GM18867 (cell line): ENCODE results near the gene DMD.

Source experiments
- ATAC-seq: cut with Tn5 transposase; IDR thresholded peaks from one replicate; pipeline ENCODE4 v1.9.1; 2021; ENCODE audit warnings: mild to moderate bottlenecking, moderate library complexity; ENCODE audit not compliant: unreplicated experiment

The DMD gene

DNA sequence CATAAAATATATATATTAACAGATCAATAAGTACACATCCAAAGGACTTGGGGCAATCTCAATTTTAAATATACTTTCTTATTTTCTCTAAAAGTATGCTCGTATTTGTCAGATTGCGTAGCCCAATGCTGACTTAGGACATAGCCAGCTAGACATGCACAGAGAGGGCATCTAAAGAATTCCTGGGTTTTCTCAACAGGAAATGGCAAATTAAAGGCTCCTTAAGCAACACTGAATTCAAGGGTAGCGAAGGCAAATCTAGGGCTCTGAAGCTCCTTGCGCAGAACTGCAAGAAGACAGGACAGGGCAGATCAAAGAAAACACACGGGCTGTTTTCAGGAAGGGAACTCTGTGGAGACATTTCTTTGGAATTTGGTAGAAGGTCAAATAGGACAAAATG lies 2044.9 kb downstream of the DMD start:
- no peak for ATAC-seq

DNA sequence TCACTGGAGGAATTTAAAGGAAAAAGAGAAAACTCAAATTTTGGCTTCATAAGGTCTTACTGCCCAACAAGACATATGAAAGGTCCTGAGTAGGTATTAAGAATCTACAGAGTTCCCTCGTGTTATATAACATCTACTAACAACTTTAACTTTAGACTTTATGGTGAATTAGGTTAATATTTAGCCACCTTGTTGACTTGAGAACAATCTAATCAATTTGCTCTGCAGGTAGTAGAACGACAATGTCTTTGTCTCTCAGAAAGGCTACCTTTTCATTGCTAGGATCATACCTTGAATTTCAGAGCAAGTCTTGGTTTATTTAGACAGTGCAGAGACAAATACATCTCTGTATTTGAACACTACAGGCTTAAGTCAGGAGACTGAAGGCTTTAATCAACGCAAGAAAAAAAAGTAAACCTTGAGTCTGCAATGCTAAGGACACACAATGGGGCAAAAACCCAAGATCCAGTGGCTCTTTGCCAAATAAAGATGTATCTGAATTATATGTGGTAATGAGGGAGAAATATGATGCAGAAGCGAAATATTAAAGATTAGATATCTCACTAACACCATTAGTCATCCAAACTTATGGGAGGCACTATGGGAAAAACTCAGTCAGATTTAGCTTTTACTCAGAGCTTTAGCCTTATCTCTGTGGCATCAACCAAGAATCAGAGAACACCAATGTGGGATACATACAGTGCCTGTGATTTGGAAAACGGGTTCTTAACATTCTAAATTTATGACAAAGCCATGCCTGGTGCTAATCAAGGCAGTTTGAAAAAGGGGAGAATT lies 2045.9 kb downstream of the DMD start:
- no peak for ATAC-seq

DNA sequence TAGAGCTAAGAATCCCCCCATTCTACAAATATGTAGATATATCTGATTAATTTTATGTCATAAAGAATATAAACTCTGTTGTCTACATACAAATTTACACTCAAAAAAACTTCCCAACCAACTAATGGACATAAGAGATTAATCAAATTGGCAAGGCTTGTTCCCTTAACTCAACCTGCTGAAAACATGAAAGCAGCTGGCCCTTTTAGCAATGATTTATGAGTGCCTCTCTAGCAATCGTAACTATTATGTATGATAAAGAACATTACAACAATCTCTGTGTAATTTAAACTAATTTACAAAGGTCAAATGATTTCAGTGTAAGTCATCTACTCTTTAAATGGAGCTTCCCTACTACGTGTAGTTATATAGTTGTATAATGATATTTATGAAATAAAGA lies 2056.4 kb downstream of the DMD start:
- no peak for ATAC-seq

DNA sequence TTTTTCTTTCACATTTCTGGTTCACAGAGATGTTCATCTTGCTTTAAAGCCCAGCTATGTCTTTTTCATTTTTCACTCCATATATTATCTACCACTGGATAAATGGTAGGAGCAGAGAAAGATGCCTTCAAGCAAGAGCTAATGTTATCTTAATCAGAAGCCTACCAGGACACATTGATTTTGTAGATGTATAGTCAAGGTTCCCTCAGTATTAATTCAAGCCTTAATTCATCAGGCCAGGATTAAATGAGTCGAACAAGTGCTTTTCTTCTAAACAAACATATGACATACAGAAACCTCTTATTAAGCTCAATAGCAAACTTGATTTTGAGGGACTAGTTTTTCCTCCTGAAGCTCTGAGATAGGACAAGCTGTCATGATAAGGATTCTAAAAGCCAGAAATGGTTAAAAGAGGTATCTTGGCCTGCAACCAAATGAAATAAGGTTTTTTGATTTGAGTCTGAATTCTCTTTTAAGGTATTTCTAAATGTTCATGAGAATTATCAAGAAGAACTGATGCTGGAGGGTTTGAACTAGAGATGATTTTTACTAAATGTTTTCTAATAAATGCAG lies 2057.8 kb downstream of the DMD start:
- ATAC-seq = no peak

DNA sequence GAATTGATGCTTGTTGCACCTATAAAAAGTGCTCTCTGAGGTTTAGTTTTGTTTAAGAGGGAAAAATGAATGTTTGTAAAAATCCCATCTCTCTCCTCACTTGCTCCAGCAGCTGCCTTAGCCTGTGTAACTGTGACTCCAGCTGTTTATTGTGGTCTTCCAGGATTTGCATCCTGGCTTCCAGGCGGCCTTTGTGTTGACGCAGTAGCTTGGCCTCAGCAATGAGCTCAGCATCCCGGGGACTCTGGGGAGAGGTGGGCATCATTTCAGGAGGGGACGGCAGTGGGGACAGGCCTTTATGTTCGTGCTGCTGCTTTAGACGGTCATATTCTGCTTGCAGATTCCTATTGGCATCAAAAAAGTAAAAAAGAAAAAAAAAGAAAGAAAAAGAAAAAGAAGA lies 2064.2 kb downstream of the DMD start:
- ATAC-seq = no peak

DNA sequence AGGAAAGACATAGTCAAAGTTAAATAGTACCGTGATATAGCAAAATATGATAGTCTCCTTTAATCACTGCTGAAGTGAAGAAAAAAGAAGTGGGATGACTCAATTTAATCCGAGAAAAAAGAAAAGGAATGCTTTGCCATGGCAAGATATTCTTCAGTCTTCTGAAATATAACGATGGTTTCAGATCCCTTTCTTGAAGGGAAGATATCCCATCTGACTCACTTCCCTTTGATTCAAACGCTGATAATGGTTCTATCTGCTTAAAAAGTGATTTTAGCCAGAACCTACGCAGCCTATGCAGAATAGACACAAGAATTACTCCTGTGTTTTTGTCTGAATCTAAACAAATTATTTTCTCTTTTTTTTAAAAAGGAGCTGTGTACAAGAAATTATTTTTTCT lies 2071.4 kb downstream of the DMD start:
- ATAC-seq = no peak

DNA sequence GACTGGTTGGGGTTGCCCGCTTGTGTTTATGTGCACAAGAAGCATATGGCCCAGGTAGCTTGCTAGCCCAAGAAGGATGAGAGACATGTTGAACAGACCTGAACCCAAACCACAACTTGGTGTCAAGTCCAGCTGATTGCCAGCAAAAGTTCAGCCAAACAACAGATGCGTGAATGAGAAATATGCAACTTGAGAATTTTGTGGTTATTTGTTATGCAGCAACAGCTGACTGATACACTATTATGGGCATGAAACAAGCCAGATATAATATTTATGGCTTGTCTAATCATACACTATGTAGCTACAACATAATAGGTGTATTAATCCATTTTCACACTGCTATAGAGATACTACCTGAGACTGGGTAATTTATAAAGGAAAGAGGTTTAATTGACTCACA lies 2073.2 kb downstream of the DMD start:
- ATAC-seq = no peak

DNA sequence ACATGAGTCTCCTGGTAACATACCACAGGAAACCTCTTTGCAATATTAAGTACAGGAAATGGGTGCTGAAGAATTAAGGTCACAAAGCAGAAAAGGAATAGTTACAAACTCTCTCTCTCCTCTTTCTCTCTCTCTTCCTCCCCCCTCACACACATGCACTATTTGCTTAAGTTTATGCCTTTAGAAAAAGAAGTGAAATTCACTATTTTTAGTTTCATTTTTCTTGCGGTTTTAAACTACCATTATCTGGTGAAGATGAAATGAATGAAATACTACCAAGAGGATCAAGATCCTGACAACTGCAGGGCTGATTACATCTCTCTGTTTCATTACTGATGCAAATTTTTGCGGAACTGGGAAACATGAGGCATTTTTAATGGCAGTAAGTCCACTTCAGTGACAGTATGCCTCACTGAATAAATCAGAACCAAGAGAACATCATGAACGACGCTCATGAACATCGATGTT lies 2075.2 kb downstream of the DMD start:
- peak; percentile 97 for ATAC-seq

DNA sequence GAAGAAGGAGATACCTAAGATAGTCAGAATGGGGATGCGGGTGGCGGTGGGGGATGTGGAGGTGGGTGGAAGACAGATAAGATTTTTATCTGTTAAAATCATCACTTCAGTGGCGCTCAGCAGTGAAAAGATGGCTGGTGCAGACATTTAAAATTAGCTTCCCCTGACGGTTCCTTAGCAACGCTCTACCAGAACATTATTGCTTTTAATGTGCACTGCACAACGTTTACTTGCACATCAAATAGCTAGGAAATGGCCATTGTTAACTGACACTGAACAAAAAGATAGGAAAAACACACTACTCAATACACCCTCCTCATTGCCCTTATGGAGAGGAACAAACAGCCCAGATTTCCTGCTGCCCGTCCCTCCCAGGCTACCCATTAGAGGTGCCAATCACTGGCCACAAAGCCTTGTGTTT lies 2078.5 kb downstream of the DMD start:
- ATAC-seq = no peak

DNA sequence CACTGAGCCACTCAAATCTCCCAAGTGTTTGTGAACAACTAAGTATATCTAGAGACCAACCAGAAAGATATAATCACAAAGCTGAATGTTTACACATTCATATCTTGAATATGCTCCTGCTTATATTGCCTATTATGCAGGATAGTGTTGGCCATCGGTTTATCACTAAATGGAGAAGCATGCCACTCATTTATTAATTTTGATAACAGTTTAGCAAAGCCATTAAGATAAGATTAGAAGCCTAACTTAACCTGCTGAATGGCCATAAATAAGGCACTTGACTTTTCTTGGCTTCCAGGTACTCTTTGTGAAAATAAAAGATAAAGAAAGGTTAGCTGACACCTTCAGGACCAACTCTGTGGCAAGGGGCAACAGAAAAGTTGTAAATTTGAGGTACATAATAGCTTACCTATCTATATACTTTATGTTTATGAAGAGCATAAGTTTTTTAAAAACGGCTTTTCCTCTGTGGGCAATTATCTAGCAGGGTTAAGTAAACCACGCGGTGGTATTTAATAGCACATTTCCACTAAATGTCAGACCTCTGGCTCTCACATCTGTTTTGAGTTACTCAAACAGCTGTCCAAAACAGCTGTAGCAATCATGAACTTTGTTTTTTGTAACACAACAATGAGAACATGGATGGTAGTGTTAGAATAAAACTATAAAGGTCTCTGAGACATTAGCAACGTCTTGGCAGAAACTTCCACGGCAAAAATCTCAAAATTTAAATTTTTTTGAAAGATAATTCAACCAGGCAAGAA lies 2080.7 kb downstream of the DMD start:
- no peak for ATAC-seq

DNA sequence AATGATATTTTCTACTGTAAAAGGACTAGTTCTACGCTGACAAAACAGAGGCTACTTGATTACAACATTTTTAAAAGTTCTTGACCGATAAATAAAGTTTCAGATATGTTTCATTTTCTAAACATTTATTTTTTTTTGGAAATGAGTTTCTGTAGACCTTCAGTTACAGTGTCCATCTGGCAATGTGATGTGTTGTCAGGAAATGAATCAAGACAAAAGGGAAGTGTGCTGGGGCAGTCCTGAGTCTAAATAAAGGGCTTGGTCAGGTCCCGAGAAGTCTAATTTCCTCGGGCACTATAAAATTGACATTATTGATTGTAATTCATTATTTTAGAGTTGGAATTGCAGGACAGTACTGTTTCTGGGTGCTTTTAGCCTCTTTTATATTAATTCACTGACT lies 2082.5 kb downstream of the DMD start:
- ATAC-seq = no peak

DNA sequence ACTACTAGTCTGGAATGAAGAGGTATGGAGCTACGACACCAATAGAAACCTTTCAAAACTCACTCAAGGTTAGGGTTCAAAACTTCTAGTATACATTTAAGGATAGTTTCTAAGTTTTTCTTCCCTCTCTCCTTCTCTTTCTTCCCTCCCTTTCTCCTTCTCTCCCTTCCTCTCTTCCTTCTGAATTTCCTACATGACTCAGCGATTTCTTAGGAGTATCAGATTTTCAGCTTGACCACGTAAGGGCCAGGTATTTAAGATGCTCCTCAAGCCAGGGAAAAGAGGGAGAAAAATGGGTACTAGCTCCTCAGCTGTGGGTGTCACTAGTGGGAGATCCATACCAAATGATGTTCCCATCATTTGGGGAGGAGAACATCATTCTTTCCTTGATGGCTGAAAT lies 2083.6 kb downstream of the DMD start:
- ATAC-seq = no peak

DNA sequence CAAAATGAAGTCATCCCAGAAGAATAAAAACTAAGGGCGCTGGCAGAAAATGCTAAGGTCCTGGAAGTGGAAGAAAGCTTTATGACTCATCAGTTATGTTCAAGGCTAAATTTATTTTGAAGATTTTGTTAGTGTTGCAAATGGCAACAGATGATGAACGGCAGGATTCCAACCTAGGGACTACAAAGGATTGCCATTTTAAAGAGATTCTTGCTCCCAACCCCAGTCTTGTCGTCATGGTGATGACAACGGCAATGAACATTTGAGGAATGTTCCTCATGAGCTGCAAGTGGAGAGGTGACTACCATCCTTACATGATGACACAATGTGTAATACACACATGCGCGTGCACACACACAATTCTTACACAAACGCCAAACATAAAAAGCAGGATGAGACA lies 2085.1 kb downstream of the DMD start:
- no peak for ATAC-seq

DNA sequence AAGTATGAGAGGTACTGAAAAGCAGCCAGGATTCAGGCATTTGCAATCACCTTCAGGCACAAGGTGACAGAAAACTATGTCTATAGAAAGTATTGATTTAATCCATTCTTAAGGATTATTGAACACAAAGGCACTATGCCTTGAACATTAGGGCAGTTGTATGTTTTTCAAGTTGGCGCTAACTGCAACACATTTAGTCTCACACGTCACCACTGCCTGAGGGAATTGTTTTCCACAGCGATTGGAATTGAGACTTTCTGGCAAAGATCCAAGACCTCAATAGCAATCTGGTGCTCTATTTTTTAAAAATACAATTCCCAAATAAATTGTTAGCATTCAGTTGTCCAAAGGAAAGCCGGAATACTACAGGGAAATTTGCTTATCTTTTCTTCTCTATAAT lies 2086.8 kb downstream of the DMD start:
- no peak for ATAC-seq

DNA sequence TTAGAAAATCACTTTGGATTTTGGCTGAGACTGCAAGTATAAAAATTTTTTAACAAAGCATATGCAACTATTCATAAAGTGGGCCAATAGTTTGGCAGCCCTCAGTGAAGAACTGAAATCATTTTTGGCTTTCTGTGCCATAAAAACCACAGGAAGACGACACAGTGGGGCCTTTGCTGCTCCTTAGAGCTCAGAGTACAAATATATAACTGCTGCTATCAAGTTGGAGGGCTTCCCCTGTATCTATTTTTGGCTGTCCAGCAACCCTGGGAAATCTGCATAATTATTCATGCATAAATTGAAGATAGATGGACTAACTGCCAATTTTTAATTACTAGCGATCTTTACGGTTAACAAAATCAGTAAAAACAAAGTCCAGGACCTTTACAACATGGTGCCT lies 2088.0 kb downstream of the DMD start:
- no peak for ATAC-seq

DNA sequence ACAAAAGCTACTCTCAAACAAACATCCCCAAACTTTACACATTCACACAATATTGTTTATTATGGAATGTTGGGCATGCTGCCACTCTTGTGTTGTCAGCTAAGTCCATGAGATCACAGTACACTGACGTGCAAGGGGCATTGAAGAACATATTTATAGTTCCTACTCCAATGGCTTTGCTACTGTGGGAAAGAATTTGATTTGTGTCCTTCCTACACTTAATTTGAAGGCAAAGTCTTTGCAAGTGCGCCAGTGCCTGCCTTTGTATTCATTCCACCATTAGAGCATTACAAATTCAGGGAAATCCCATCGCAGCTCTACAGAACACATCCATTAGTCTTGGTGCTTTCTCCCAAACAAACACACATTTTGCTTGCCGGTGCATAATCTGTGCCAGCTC lies 2094.1 kb downstream of the DMD start:
- ATAC-seq = no peak

DNA sequence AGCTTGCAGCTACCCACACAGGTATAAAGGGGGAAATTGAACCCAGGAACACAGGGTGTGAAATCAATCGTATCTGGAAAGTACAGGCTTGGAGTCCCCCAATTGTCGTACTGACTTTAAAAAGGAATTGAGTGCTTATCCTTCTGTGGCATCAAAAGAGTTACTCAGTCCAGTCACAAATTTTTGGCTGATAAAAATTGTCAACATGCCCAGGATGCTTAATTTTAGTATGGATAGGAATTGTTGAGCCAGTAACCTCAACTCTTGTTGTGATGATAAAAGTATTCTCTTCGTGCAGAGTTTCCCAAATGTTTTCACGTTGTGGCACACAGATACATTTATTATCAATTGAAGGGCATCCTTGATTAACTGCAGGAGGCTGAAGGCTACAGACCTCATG lies 2096.0 kb downstream of the DMD start:
- ATAC-seq = no peak

DNA sequence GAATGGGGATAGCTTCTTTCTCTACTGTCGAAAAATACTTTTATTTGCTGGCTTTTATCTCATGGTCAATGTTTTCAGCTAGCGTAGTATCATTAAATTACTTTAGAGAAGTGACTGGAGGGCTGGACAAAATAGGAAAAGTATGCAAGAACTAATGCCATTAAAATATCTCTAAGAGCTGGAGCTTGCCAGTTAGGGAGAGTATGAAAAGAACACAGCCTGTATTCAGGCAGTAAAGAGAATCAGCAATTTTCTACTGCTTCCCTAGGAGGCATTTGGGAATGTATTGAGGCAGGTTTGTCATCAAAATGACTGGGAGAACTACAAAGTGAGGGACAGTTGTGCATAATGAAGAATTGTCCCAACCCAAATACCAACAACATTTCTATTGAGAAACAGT lies 2096.5 kb downstream of the DMD start:
- ATAC-seq = no peak

DNA sequence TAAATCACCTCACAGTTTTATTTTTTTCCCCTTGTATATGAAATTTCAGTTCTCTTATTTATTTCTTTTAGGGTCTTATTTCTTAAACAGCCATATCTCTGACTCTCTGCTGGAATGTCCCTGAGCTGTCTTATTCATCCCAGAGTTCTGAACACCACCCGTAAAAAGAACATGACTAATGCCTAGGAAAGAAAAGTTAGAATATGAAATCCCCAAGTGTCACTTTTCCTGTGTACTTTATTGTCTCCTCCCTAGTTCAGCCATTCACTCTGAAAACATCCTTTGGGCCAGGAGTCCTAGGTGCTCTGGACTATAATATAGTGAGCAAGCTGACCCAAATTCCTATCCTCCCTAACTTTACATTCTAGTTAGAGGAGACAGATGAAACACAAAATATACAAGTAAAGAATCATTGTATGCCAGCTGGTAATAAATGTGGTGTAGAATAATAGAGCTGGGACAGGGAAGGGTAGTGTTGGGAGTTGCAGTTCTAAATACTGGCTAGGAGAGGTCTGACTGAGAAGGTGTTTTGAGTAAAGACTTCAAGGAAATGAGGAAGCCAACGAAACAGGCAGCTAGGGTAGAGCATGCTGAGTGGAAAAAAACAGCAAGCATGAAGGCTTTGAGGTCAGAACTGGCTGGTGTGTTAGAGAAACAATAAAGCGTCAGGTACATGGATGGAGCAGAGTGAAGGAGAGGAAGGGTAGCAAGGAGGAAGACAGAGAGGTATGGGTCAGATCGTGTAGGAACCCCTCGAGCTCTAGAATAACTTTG lies 2098.9 kb downstream of the DMD start:
- ATAC-seq = no peak

DNA sequence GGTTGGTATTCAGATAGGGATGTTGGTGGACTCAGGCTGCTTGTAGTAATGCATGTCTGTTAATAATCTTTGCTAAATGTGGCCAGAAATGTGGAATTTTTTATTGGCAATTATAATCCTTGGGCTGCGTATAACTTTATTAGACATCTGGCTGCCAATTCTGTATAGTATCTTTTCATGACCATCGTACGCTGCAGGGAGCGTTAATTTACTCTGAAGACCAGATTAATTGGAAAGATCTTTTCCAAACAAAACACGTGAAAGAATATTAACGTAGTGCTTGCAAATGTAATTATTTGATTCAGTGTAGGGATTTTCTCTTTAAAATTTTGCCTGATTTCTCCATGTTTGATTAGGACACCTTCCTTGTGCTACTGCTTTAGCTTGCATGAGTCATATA lies 2100.7 kb downstream of the DMD start:
- ATAC-seq = no peak

DNA sequence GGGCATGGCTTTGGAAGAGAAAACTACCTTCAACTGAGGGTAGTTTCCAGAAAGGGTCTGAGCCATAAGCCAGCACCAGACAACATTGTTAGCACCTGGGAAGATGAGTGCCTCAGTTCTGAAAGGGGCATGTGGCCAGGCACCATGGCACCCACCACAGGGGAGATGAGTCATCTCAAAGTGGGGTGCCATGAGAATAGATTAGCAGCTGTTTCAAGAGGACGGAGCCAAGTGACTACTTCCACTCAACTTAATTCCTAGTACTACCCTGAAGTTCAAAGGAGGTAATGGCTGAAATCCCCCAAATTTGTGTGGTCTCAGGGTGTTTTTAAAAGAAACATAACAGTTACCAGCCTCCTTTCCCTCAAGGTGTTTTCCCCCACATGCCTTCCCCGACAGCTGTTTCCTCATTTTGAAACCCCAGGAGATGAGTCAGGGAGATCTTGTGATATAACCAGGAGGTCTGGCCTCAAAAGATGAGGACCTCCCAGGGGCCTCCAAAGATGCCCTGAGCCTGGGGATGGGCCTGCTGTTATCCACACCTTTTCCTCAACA lies 2111.7 kb downstream of the DMD start:
- peak; percentile 77 for ATAC-seq
